Calu3 (cell line): Measurements from ENCODE around the gene CAD. TPM values are rescaled to one million over a fixed set of nuclear protein-coding genes. Genes with fewer than 3 reads are reported as not detected.

ENCODE experiments used
- BruUV-seq: library from RNA; stranded (reverse); fragments of 400-500 nt; replicated peaks from 2 replicates; lab custom pipeline; 2021; lab: Mats Ljungman, UMichigan
- CTCF ChIA-PET: fragments of 300-600 bp; sonication (Branson Sonifier 250); formaldehyde crosslinking; loops from one replicate; lab custom pipeline; 2022; ENCODE audit warnings: antibody characterized with exemption; lab: Charles Lee
- DNase-seq: peaks from one replicate; pipeline ENCODE4 v3.0.0; 2022
- H3K27ac Mint-ChIP-seq: one replicate; pipeline ENCODE4 v1.8.0; 2022; ENCODE audit warnings: mixed read lengths; ENCODE audit not compliant: unreplicated experiment
- H3K27me3 Mint-ChIP-seq: one replicate; pipeline ENCODE4 v1.8.0; 2022; ENCODE audit warnings: mixed read lengths; ENCODE audit not compliant: unreplicated experiment
- H3K36me3 Mint-ChIP-seq: one replicate; pipeline ENCODE4 v1.8.0; 2022; ENCODE audit warnings: mild to moderate bottlenecking, moderate library complexity, mixed read lengths; ENCODE audit not compliant: insufficient read depth, unreplicated experiment
- H3K4me1 Mint-ChIP-seq: one replicate; pipeline ENCODE4 v1.8.0; 2022; ENCODE audit warnings: mild to moderate bottlenecking, low read depth, mixed read lengths; ENCODE audit not compliant: unreplicated experiment
- H3K4me3 Mint-ChIP-seq: one replicate; pipeline ENCODE4 v1.8.0; 2022; ENCODE audit warnings: mild to moderate bottlenecking, low read depth, moderate library complexity, mixed read lengths; ENCODE audit not compliant: unreplicated experiment
- H3K9me3 Mint-ChIP-seq: one replicate; pipeline ENCODE4 v1.8.0; 2022; ENCODE audit warnings: low read depth, mixed read lengths; ENCODE audit not compliant: unreplicated experiment
- CTCF ChIP-seq: fragments of 200-600 bp; IDR thresholded peaks from one replicate; pipeline ENCODE4 v1.8.0; 2022; ENCODE audit warnings: antibody characterized with exemption; ENCODE audit not compliant: unreplicated experiment
- intact Hi-C: fragments of 100-400 bp; cut with micrococcal nuclease; formaldehyde crosslinking; loops from one replicate; pipeline ENCODE4 v1.10.0; 2022; ENCODE audit not compliant: unreplicated experiment
- total RNA-seq: library from RNA; stranded (reverse); gene quantifications from 2 replicates; pipeline ENCODE4 v1.2.3, GENCODE V29; 2022

CAD gene
- total RNA-seq, 1 experiment from 2014 or later: 68.2 TPM

DNA sequence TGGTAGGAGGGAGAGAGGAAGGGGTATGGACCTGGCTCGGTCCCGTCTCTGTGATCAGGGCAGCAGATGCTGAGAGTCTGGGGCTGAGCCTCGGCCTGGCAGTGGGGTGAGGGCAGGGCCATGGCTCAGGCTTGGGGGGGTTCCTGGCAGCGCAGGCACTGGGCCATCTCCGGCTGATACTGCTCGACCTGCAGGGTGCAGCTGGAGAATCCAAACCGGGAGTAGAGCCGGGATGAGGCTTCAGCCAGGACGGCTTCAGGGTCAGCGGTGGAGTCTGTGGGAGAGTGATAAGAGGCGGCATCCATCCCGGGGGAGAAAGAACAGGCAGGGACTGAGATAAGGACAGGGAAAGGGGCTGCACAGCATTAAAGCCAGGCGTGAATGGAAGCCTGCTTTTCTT lies 38.0 kb downstream of the CAD start:
- CTCF ChIA-PET: no interaction called here
- Mint-ChIP-seq H3K36me3 (no peaks in the 10 kb centered on the region), H3K4me3 (no peak overlapping the region), H3K9me3 (no peaks in the 10 kb centered on the region), H3K27ac (no peak overlapping the region), H3K4me1 (no peaks in the 10 kb centered on the region), H3K27me3 (peaks cover 76% of the 10 kb centered on the region)
- intact Hi-C loops: no loop called here
- BruUV-seq: no TSS peak
- DNase-seq: no peak
- no peak for TF ChIP-seq CTCF

DNA sequence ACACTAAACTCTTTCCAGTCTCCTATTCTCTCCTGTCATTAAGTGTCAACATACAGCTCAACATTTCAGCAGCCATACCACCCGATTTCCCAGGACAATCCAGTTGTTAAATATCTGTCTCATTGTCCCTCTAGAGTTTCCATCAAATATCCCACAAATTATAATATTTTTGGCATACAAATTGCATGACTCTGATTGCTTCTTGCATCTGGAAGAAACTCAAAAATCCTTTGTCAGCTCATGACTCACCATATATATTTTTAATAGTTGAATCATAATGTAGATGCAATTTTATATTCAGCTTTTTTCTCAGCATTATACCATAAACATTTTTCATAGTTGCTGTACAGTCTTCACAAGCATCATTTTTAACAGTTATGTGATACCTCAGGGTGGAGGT lies 38.5 kb downstream of the CAD start:
- no peak overlapping the region for H3K4me3 Mint-ChIP-seq
- CTCF ChIA-PET: no interaction called here
- H3K27me3 Mint-ChIP-seq: peaks cover 76% of the 10 kb centered on the region
- intact Hi-C loops: no loop called here
- H3K36me3 Mint-ChIP-seq: no peaks in the 10 kb centered on the region
- H3K27ac Mint-ChIP-seq: no peak overlapping the region
- no peaks in the 10 kb centered on the region for H3K9me3 Mint-ChIP-seq
- no peak for TF ChIP-seq CTCF
- no peak for DNase-seq
- no peaks in the 10 kb centered on the region for H3K4me1 Mint-ChIP-seq
- BruUV-seq: no TSS peak

GRCh38 chr2:27256855-27257454 lies 39.8 kb downstream of the CAD start:
- no peaks in the 10 kb centered on the region for H3K4me1 Mint-ChIP-seq
- intact Hi-C loops: no loop called here

DNA sequence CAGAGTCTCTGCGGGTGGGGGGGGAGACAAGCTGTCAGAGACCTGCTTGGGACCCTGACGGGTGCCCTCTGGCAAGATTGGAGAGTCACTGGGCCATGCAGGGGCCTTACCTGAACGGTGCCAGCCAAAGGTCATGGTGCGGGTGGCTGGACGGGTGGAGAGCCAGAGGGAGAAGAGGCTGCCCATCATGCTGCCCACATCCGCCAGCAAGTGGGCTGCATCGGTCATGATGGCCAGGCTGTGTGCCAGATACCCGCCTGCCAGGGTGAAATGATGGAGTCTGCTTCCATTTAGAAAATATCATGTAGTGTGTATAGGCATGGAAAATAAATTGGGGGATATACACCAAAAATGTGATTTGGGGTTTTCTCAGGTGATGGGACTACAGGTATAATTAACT lies 40.9 kb downstream of the CAD start:
- H3K9me3 Mint-ChIP-seq: no peaks in the 10 kb centered on the region
- H3K27me3 Mint-ChIP-seq: peaks cover 82% of the 10 kb centered on the region
- BruUV-seq: no TSS peak
- H3K27ac Mint-ChIP-seq: no peak overlapping the region
- no peak for DNase-seq
- H3K4me1 Mint-ChIP-seq: peaks cover 1% of the 10 kb centered on the region
- TF ChIP-seq CTCF: no peak
- intact Hi-C loops: no loop called here
- CTCF ChIA-PET: no interaction called here
- no peak overlapping the region for H3K4me3 Mint-ChIP-seq
- peaks cover 2% of the 10 kb centered on the region for H3K36me3 Mint-ChIP-seq

More at GRCh38 chr2:27256855-27257454, 39.8 kb downstream of the CAD start:
- Mint-ChIP-seq H3K27ac (no peak overlapping the region), H3K27me3 (peaks cover 77% of the 10 kb centered on the region), H3K9me3 (no peaks in the 10 kb centered on the region), H3K4me3 (no peak overlapping the region), H3K36me3 (no peaks in the 10 kb centered on the region)
- CTCF ChIA-PET: no interaction called here
- no peak for TF ChIP-seq CTCF
- no TSS peak for BruUV-seq
- no peak for DNase-seq
